GM13977 (cell line): ENCODE measurements around the gene SLC30A2.

ENCODE experiments used
- DNase-seq: peaks from one replicate; pipeline ENCODE4 v3.0.0; 2012; ENCODE audit warnings: low spot score
- in situ Hi-C: fragments of 300-500 bp; cut with MboI; formaldehyde crosslinking; loops from one replicate; pipeline ENCODE4 v1.12.0; 2022; ENCODE audit warnings: low sequenced_read_pairs, low pct_unique_long_range_greater_than_20kb, mixed read lengths, inconsistent platforms; ENCODE audit not compliant: unreplicated experiment
- TF ChIP-seq, protein P1 (sequence below): IDR thresholded peaks from 2 replicates; pipeline ENCODE4 v1.5.1; 2012; ENCODE audit warnings: mild to moderate bottlenecking, control low read depth; ENCODE audit not compliant: insufficient read depth; ENCODE audit errors: extremely low read depth, missing control alignments

SLC30A2 gene

DNA sequence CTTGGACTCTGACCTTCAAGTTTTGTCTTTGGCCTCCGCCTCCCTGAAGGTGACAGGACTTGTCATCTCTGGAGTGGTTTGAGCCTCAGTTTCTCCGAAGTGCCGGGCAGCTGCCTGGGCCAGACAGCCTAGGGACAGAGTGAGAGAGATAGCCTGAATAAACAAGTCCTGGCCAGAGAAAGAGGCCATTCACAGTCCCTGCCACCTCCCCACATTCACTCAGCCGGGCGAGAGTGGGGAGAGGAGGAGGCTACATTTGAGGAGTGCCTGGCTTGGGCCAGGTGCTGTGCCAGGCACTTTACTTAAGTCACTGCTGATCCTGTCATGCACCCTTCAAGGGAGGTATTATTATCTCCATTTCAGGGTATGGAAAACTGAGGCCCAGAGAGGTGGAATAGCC lies 20.9 kb downstream of the SLC30A2 start:
- in situ Hi-C loops: no loop called here
- DNase-seq: no peak
- TF ChIP-seq, protein P1, sequence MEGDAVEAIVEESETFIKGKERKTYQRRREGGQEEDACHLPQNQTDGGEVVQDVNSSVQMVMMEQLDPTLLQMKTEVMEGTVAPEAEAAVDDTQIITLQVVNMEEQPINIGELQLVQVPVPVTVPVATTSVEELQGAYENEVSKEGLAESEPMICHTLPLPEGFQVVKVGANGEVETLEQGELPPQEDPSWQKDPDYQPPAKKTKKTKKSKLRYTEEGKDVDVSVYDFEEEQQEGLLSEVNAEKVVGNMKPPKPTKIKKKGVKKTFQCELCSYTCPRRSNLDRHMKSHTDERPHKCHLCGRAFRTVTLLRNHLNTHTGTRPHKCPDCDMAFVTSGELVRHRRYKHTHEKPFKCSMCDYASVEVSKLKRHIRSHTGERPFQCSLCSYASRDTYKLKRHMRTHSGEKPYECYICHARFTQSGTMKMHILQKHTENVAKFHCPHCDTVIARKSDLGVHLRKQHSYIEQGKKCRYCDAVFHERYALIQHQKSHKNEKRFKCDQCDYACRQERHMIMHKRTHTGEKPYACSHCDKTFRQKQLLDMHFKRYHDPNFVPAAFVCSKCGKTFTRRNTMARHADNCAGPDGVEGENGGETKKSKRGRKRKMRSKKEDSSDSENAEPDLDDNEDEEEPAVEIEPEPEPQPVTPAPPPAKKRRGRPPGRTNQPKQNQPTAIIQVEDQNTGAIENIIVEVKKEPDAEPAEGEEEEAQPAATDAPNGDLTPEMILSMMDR: no peak

DNA sequence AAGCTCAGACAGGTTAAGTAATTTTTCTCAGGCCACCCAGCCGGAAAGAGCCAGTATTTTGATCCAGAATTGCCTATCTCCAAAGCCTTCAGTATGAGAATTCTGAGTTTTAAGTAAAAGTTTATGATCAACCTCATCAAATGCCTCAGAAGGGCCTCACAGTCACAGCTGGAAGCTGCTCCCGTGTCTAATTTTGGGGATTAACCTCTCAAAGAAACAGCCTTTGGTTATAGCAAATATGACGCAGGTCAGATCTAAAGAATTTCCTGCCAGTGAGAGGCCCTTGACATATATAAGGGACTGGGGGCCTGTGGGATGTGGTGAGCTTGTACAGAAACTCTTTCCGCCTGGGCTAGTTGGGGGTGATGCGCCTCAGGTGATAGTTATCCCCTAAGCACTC lies 22.1 kb downstream of the SLC30A2 start:
- in situ Hi-C loops: no loop called here
- DNase-seq: no peak
- TF ChIP-seq, protein P1: no peak

DNA sequence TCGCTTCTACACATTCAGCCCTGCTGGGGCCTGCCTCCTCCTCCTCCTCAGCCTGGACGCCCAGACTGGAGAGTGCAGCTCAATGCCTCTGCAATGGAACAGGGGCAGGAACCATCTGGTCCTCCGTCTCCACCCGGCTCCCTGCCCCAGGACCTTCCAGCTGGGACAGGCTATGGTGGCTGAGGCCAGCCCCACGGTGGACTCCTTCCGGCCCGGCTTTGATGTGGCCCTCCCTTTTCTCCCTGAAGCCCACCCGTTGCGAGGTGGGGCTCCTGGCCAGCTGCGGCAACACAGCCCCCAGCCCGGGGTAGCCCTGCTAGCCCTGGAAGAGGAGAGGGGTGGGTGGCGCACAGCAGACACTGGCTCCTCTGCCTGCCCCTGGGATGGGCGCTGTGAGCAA lies 22.9 kb downstream of the SLC30A2 start:
- in situ Hi-C loops: no loop called here
- DNase-seq: no peak
- TF ChIP-seq, protein P1: no peak

DNA sequence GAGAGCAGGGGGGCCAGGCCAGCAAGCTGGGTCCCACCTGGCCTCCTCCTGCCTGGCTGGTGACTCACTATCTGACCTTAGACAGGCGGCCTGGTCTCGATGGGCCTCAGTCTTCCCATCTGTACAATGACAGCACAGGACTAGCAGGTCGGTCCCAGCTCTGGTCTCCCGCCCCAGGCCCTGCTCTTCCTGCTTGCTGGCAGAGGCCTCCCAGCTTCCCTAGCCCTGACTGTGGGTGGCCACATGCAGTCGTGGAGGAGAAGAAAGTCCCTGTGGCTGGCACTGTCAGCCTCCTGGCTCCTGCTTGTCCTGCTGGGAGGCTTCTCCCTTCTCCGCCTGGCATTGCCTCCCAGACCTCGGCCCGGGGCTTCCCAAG lies 23.5 kb downstream of the SLC30A2 start:
- TF ChIP-seq, protein P1: no peak
- no peak for DNase-seq
- in situ Hi-C loops: no loop called here

DNA sequence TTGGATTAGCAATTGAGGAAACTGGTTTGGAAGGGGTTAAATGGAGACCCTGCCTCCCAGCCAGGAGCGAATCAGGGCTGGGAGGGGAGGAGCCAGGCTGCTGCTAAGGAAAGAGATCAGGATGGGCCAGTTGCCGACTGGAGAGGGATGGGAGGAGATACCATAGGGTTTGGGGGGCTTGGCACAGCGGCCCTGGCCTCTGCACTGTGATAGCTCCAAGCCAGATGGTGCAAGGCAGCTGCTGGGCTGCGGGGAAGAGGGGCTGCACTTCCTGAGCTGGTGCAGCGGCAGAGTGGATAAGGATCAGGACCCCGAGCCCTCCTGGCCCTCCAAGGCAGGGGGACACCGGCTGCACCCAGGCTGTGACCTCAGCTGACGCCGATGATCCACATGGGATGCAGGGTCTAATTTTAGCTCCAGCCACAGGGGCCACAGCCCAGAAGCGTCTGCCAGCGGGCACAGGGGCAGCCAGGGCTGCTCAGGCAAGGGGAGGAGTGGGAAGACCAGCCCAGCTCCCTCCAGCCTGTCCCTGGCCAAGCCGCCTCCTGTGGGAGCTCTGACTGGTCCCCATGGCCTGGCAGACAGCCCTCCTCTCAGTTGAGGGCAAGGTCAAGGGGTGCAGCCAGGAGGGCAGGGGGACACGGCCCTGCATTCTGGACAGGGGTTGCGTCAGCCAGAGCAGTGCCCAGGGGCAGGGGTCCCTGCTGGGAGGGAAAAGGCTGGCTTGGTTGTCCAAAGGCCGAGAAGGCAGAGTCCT lies 24.1 kb downstream of the SLC30A2 start, which contains the start of gene EXTL1:
TSS of gene EXTL1 (plus strand) at position 129 of the 757 bp plus-strand sequence. CDS start 872 bp downstream, outside the sequence.
- TF ChIP-seq, protein P1: no peak
- DNase-seq: no peak
- in situ Hi-C loops: no loop called here

DNA sequence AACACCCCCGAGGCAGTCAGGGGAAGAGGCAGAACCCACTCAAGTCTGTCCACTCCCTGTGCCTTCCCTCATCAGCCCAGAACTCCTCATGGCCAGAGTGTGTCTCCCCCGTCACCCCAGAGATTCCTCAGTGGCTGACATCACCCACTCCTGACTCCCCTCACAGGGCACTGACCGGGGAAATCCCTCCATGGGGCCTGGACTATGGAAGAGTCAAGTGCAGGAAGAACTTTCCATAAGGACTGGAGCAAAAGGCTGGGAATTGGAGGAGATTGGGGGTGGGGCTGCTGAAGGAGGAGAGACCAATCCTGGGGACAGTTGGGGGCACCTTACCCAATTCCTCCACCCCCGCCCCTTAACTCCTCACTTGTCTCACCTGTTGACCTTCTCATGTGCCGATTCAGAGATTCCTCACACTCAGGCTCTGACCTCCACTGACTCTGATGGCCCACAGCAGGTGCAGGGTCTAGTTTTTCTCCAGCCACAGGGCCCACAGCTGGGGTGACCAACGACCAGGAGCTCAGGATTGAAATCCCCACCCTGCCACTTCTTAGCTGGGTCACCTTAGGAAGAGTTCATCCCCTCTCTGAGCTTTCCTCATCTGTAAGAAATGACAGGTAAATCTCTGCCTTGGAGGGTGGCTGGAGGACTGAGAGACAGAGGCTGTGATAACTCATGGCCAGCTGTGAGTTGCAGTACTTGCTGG lies 24.8 kb downstream of the SLC30A2 start:
- DNase-seq: no peak
- TF ChIP-seq, protein P1: no peak
- in situ Hi-C loops: no loop called here
